Activated gamma-delta T cell treated with Interleukin-2 at 50 U/mL for 16 hours (primary cell): ENCODE data around the gene CSK.
"Not testable (repeated sequence)": the region's sequence is repeated elsewhere in the genome, so short reads cannot be mapped to it uniquely, and the experiment has no call there.

Experiments
- DNase-seq: peaks from one replicate; pipeline ENCODE4 v3.0.0-alpha.2; 2020

The CSK gene

DNA sequence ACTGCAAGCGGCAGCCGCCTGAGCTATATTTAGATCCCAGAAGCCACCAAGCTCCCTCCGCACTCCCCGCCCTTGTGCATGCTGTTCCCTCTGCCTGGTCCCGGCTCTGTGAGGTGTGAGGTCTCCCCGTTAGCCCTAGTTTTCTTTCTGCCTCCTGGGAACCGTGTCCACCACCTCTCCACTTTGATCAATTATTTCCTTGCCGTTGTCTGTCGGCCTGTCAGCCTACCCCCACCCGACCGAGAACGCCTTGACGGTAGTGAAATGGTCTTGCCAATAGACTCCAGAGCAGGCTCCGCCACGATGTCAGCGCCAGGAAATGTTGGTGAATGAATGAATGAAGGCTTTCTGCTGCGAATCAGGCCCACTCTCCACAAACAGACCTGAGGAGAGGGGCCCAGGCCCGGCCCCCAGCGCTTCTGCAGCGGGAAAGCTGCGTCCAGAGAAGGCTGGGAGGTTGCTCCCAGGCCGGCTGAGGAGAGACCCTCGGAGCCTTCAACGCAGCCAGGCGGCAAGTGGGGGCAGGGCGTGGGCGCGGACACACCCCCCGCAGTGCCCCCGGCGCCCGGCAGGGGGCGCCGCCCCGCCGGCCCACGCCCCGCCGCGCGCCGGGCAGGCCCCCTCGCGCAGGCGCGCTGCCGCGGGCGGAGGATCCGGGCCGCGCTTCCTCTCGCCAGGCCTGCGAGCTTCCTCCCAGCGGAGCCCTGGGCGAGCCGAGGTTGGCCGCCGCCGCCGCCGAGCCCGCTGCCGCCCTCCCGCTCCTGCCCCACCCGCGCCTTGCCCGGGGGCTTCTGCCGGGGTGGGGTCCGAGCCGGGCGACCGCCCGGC lies at the start of gene CSK:
CSK (plus strand) TSS at position 650 of the 828 bp plus-strand sequence. CDS start 16,218 bp downstream, outside the sequence.
- DNase-seq = peak; percentile 73

DNA sequence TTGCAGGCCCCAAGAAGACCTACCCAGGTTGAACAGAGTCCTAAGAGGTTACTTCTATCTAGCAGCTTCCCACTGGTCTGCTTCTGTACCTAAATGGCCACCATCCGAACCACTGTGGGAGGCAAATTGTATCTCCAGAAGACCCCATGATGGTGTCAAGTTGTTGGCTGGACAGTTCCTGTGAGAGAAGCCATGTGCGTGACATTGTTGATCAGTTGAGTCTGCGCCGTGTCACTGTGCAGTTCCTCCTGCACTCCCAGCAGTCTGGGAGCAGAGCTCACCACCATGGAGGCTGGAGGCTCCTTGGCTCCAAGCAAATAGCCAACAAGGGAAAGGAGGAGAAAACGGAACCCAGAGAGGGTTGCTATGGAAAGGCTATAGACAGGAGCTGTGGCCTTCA lies 49.0 kb upstream of the CSK start:
- DNase-seq = no peak

DNA sequence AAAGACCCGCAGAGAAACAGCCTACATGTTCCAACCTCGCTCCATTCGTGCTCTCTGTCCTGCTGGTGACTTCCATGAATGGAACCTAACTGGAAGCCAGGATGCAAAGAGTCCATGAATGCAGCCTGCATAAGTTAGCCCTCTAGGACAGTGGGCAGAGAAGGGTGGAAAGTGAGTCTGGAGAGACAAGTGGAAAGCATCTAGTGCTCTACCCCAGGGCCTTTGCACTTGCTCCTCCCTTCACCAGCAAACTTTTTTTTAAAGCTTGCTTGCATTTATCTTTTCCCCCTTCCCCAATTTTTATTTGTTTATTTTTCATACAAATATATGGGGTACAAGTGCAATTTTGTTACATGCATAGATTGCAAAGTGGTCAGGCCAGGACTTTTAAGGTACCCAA lies 48.6 kb upstream of the CSK start:
- DNase-seq = no peak

DNA sequence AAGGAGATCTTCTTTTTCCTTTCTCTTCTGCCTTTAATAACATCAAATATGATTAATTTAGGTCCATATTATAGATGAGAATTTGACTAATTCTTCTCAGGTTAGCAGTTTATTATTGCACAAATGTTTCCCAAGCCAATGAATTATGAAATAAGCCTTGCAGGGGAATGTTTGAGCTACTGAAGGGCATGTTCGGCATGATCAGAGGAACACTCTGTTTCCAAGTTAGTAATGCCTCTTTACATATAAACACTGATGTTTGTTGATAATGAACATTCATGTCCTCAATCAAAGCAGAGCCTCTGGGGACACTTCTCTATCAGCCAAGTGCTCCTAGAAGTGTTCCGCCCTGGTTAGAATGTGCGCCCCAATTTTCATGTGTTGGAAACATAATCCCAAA lies 46.6 kb upstream of the CSK start:
- DNase-seq = no peak

DNA sequence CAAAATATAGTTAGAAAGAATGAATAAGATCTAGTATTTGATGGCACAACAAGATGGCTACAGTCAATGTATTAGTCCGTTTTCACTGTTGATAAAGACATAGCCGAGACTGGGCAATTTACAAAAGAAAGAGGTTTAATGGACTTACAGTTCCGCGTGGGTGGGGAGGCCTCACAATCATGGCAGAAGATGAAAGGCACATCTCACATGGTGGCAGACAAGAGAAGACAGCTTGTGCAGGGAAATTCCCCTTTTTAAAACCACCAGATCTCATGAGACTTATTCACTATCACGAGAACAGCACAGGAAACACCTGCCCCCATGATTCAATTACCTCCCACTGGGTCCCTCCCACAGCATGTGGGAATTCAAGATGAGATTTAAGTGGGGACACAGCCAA lies 43.6 kb upstream of the CSK start:
- DNase-seq = not testable (repeated sequence)

DNA sequence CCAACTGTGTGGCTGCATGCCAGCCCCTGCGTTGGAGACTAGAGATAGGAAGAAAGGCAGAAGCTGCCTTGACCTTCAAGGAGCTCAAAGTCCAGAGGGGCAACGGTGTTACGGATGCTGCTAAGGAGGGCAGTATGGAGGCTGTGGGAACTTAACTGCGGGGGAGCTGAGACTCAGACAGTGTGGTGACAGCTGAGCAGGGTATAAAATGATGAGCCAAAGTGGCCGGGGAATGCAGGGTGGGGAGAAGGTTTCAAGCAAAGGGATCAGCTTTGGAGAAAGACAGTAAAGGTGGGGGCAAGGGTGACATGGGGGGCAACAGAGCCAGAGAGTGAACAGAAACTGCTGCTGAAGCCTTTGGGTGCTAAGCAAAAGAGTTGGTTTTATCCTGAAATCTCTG lies 39.5 kb upstream of the CSK start:
- no peak for DNase-seq

DNA sequence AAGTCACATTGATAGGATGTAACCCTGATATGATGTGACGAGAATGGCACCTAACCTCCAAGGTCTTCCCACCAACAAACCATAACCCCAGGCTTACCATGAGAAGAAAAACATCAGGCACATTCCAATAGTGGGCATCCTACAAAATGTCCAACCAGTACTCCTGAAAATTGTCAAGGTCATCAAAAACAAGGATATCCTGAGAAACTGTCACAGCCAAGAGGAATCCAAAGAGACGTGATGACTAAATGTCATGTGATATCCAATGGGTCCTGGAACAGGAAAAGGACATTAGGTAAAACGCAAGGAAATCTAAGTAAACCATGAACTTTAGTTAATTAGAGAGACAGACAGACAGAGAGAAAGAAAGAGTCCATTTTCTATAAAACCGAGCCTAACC lies 35.5 kb upstream of the CSK start:
- DNase-seq = no peak

DNA sequence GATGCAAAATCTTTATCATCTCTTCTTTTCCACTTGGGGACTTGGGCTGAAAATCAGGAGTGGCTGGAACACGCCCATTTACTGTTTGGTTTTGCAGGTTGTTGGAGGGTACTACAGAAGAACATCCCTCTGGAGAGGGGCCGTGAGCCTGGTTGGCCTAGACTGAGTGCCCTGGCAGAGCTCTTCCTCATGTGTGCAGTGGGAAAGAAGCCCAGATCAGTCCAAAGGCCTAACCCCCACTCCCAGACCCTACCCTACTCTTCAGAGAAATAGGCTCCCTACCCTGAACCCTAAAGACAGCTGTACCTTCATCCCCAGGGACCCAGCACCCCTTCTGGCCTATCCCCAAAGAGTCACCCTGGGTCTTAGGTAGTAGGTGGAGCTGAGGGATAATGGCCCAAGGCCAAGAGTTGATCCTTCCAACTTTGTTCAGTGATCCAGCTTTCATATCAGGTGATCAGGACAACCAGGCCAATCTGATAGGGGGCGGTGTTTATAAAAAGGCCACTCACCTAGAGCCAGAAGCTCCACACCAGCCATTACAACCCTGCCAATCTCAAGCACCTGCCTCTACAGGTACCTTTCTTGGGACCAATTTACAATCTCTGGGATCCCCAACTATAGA lies 33.4 kb upstream of the CSK start, which contains the start of gene CYP1A2:
CYP1A2 (plus strand) TSS at position 524 of the 625 bp plus-strand sequence. CDS start 894 bp downstream, outside the sequence.
- no peak for DNase-seq

DNA sequence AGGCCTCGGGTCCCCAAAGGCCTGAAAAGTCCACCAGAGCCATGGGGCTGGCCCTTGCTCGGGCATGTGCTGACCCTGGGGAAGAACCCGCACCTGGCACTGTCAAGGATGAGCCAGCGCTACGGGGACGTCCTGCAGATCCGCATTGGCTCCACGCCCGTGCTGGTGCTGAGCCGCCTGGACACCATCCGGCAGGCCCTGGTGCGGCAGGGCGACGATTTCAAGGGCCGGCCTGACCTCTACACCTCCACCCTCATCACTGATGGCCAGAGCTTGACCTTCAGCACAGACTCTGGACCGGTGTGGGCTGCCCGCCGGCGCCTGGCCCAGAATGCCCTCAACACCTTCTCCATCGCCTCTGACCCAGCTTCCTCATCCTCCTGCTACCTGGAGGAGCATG lies 32.0 kb upstream of the CSK start:
- DNase-seq = no peak

DNA sequence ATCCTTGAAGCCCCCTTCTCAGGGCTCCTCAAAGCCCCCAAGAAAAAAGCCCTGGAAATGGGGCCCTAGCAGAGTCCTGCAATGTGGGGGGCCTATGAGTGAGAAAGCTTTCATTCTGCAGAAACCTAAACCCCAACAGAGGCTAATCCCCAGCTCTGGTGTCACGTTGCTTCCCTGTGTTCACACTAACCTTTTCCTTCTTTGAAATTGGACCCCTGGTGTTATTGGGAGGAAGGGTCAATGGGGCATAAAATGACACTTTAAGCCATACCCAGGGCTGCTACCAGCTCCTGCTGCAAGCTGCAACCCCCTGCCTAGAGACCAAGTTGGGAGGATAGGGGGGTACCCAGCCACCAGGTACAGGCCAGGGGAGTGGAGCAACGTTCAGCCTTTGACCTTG lies 31.1 kb upstream of the CSK start:
- DNase-seq = no peak

DNA sequence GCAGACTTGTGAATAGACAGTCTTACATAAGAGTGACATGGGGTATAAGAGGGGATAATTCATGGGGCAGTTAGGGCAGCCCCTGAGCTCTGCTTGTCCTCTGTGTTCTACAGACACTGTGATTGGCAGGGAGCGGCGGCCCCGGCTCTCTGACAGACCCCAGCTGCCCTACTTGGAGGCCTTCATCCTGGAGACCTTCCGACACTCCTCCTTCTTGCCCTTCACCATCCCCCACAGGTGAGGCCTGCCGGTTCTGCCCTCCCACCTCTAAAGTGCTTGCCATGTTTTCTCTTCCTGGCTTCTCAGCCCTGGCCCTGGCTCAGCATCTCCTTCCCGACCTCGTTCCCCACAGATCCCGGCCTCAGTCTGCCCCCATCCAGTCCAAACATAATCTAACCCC lies 29.9 kb upstream of the CSK start:
- no peak for DNase-seq

DNA sequence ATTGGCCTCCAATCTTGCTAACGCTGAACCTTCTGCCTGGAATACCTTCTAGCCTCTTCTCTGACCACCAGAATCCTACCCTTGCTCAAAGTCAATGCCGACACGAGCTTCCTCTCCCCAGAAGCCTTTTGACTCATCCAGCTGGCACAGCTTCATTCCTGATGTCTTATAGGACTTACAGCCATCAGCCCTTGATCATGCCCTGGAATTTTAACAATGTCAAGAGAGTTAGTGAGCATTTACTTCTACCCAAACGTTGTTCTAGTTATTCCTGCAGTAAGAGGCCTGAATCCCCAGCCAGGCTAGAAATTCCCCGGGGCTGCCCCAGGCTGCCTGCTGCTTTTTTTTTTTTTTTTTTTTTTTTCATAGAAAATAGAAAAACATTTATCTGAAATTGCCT lies 29.3 kb upstream of the CSK start:
- DNase-seq = no peak

DNA sequence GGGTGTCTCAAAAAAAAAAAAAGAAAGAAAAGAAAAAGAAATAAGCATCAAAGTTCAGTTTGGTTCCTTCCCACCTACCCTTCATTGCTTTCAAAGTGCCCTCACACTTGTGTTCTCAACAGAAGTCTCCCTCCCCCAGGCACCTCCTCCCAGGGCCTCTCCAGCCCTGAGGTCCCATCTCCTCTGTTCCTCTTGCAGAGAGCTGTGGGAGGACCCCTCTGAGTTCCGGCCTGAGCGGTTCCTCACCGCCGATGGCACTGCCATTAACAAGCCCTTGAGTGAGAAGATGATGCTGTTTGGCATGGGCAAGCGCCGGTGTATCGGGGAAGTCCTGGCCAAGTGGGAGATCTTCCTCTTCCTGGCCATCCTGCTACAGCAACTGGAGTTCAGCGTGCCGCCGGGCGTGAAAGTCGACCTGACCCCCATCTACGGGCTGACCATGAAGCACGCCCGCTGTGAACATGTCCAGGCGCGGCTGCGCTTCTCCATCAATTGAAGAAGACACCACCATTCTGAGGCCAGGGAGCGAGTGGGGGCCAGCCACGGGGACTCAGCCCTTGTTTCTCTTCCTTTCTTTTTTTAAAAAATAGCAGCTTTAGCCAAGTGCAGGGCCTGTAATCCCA lies 27.2 kb upstream of the CSK start:
- no peak for DNase-seq

DNA sequence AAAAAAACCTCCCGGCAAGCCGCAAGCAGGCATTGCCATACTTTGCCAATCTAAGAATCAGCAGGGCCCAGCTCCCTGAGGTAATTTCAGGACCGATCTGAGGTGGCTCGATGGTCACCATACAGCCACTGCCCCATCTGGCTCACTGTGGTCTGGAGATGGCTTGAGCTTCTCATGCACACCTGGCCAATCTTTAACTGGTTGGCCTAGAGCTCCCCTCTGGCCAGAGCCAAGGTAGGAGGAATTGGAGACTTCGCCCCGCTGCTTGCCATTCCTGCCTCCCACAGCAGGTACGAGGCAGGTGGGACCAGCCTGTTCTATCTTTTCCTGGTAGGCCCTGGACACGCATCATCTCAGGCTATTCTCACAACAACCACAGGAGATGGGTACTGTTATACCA lies 23.1 kb upstream of the CSK start:
- no peak for DNase-seq

DNA sequence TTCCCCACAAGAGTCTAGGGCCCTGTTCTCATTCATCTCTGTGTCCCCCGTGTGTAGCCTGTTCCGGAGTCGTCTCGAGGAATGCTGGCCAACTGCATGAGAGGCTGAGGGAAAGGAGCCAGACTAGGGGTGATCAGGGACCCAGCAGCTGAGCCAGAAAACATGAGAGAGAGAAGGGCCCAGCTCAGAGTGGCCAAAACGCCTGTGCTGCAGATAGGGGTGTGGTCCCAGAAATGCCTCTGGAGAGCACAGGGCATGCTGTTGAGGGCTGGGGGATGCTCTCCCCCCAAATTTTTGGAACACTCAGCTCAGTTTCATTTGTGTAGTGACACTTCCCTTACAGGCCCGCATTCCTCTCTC lies 19.1 kb upstream of the CSK start:
- DNase-seq = no peak

DNA sequence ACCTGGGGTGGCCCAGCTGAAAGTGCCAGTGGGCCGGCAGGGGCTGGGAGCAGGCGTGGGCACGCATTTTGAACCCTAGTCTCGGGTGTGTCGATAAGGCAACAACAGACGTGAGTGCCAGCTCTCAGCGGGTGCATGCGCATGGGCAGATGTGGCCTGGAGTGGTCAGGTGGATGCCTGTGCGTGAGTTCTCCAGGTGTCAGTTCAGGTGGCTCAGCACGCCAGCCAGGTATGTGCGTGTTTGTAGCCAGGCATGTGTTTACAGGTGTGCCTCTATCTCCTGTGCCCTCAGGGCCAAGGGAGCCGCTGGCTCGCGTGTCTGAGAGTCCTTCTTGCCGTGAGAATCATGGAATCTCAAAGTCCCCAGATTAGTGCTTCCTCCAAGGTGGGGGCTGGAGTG lies 18.5 kb upstream of the CSK start:
- DNase-seq = no peak

DNA sequence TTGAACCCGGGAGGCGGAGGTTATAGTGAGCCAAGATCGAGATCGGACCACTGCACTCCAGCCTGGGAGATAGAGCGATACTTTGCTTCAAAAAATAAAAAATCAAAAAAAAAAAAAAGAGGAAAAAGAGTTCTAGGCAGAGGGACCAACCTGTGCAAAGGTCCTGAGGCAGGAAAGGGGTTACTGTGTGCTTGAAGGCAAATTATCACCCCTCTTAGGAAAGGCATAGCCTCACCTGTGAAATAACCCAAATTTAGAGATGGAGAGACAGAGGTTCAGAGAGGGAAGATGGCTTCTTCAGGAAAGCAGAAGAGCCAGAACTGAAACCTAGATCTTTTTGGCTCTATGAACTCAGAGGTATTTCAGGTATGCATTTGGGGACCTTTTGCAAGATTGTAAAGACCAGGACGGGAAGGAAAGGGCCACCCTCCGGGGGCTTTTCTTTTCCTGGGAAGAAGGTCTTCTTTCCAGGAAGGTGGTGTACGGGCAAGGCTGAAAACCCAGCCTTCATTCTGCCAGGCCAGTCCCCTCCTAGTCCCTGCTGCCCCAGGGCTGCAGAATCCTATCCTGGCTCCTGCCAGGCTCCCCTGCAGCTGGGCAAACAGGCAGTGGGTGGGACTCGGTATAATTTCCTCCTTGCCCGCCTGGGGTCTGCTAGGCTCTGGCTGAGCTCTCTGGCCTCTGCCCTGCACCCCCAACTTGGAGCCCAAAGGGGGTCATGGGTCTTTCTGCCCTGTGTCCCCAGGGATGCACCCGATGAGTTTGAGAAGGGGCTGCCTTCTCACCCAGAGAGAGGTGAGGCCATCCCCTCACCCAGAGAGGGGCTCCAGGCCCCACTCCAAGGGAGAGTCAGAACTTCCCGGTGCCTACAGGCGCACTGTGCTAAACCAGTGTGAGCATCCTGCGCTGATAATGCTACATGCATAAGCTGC lies 14.4 kb upstream of the CSK start:
- no peak for DNase-seq

DNA sequence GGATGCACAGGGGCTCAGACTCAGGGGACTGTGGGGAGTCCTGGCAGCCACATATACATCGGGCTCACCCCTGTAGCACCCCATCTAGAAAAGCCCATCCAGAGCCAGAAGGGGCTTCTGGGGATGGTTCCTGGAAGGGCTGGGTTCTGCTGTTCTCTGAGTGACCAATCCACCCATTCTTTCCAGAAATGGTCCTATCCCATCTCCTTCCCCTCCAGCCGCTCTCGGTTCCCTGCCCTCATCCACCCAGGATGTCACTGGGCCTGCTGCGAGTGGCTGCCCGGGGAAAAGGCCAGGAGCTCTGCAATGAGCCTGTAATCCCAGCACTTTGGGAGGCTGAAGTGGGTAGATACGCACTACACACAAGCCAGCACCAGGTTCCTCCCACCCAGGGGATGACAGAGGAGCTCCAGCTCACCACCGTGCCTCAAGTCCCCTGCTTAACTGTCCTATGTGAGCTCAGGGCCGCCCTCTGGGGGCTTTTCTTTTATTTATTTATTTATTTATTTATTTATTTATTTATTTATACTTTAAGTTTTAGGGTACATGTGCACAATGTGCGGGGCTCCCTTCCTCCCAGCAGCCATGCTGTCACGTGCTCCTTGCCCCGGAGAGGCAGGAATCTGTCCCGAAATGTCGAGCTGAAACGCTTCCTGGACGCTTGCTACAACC lies 13.6 kb upstream of the CSK start:
- no peak for DNase-seq

DNA sequence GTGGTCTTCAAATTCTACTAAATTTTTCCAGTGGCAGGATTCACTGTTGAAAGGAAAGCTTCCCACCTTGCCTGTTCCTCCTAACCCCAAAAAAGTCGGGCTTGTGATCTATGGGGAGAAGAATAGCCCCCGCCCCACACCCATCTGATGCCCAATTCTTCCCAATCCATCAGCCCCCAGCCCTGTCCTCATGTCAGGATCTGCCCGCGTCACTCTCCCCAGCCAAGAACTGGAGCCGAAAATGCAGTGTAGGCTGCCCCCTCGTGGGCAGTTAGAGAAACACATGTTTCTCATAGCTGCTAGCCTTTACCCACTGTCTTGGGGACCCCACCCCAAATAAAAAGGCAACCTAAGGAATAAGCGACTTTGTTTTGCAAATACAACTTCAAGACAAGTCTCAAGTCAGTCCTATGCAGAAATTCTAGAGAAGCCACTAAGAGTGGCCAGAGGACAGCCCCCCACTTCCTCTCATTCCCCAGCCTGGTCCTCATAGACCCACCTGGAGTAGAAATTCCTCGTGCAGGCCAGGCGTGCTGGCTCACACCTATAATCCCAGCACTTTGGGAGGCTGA lies 13.0 kb upstream of the CSK start:
- DNase-seq = peak; percentile 58

DNA sequence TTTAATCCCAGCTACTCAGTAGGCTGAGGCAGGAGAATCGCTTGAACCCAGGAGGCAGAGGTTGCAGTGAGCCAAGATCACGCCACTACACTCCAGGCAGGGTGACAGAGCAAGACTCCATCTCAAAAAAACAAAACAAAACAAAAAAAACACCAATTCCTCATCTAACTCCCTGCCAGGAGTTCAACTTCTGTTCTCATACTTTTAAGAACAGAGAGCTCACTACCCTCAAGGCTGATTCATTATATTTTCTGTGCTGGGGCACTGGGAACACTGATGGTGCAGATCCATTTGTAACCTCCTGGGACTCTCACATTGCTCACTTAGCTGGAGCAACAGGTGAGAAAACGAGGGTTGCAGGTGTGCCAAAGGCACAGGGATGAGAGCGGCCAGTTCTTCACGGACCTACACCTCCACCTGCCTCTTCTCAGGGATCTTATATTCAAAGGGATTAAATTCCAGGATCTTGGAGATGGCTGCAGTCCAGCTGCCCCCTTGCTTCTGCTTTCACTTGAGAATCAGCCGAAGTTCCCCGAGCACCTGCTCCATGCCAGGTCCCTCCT lies 12.3 kb upstream of the CSK start:
- DNase-seq = no peak

DNA sequence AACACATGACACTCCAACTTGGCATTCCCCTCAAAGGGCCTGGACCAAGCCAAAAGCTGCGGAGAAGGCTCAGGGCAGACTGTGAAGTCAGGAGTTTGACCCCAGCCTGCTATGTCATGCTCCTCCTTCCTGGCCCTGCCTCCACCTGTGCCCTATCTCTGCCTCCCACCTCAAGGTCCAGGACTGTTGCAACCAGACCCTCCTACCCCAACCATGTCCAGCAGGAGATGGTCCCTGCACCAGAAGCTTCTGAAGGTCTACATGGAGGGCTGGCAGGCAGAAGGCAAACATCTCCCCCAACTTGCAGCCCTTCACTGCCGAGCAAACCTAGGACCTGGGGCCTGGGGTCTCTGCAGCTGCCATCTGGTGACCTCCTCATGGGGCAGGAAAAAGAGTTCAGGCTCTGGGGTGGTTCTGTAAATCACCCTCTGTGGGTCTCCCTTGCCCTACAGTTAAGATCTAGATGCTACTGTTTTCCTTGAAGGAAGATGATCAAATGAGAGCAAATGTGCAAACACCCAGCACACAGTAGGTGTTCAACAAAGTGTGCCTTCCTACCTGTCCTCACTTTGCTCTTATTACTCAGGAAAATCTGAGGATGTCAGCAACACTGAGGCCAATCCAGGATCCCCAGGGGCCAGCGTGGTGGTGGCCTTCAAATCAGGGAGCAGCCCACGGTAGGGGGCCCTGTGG lies 11.5 kb upstream of the CSK start:
- DNase-seq = no peak
